Measurements from ENCODE around the gene SDF4. TPM values are rescaled to one million over a fixed set of nuclear protein-coding genes. Genes with fewer than 3 reads are reported as not detected.

Gene SDF4
- total RNA-seq, 1 experiment from 2014 or later: 111 TPM

- no peak for DNase-seq (ENCODE audit: low read depth)
- in situ Hi-C loops (cut with HindIII; ENCODE audit: low pct_unique_long_range_greater_than_20kb, low sequenced_read_pairs): no loop called here
These were observed 13.5 kb upstream of the SDF4 start for GRCh38 chr1:1245178-1245816.

- no peak for DNase-seq (ENCODE audit: low read depth)
- in situ Hi-C loops (cut with HindIII; ENCODE audit: low pct_unique_long_range_greater_than_20kb, low sequenced_read_pairs): no loop called here
These were observed 12.5 kb upstream of the SDF4 start for GRCh38 chr1:1244192-1244811.

- DNase-seq (ENCODE audit: low read depth): no peak
- in situ Hi-C loops (cut with HindIII; ENCODE audit: low pct_unique_long_range_greater_than_20kb, low sequenced_read_pairs): no loop called here
These were observed 12.0 kb upstream of the SDF4 start for GRCh38 chr1:1243807-1244191.

- no peak for DNase-seq (ENCODE audit: low read depth)
- in situ Hi-C loops (cut with HindIII; ENCODE audit: low pct_unique_long_range_greater_than_20kb, low sequenced_read_pairs): no loop called here
These were observed 11.5 kb upstream of the SDF4 start for GRCh38 chr1:1243266-1243660.

- DNase-seq (ENCODE audit: low read depth): no peak
- in situ Hi-C loops (cut with HindIII; ENCODE audit: low pct_unique_long_range_greater_than_20kb, low sequenced_read_pairs): no loop called here
These were observed 10.9 kb upstream of the SDF4 start for GRCh38 chr1:1242461-1243265.

GRCh38 chr1:1241588-1242219 lies 9.9 kb upstream of the SDF4 start:
- no peak for DNase-seq (ENCODE audit: low read depth)
- in situ Hi-C loops (cut with HindIII; ENCODE audit: low pct_unique_long_range_greater_than_20kb, low sequenced_read_pairs): no loop called here

GRCh38 chr1:1240822-1241587 lies 9.2 kb upstream of the SDF4 start:
- no peak for DNase-seq (ENCODE audit: low read depth)
- in situ Hi-C loops (cut with HindIII; ENCODE audit: low pct_unique_long_range_greater_than_20kb, low sequenced_read_pairs): no loop called here

GRCh38 chr1:1240348-1240732 lies 8.5 kb upstream of the SDF4 start:
- no peak for DNase-seq (ENCODE audit: low read depth)
- in situ Hi-C loops (cut with HindIII; ENCODE audit: low pct_unique_long_range_greater_than_20kb, low sequenced_read_pairs): no loop called here

GRCh38 chr1:1239614-1240347 lies 8.0 kb upstream of the SDF4 start:
- DNase-seq (ENCODE audit: low read depth): no peak
- in situ Hi-C loops (cut with HindIII; ENCODE audit: low pct_unique_long_range_greater_than_20kb, low sequenced_read_pairs): no loop called here

- in situ Hi-C loops (cut with HindIII; ENCODE audit: low pct_unique_long_range_greater_than_20kb, low sequenced_read_pairs): no loop called here
- DNase-seq (ENCODE audit: low read depth): no peak
These were observed 7.4 kb upstream of the SDF4 start for GRCh38 chr1:1239227-1239613.

GRCh38 chr1:1238702-1239178 lies 6.9 kb upstream of the SDF4 start:
- no peak for DNase-seq (ENCODE audit: low read depth)
- in situ Hi-C loops (cut with HindIII; ENCODE audit: low pct_unique_long_range_greater_than_20kb, low sequenced_read_pairs): no loop called here

- no peak for DNase-seq (ENCODE audit: low read depth)
- in situ Hi-C loops (cut with HindIII; ENCODE audit: low pct_unique_long_range_greater_than_20kb, low sequenced_read_pairs): no loop called here
These were observed 6.3 kb upstream of the SDF4 start for GRCh38 chr1:1237874-1238701.

GRCh38 chr1:1236945-1237873 lies 5.4 kb upstream of the SDF4 start:
- DNase-seq (ENCODE audit: low read depth): no peak
- in situ Hi-C loops (cut with HindIII; ENCODE audit: low pct_unique_long_range_greater_than_20kb, low sequenced_read_pairs): no loop called here

- in situ Hi-C loops (cut with HindIII; ENCODE audit: low pct_unique_long_range_greater_than_20kb, low sequenced_read_pairs): no loop called here
- DNase-seq (ENCODE audit: low read depth): no peak
These were observed 4.5 kb upstream of the SDF4 start for GRCh38 chr1:1236176-1236763.

- DNase-seq (ENCODE audit: low read depth): no peak
- in situ Hi-C loops (cut with HindIII; ENCODE audit: low pct_unique_long_range_greater_than_20kb, low sequenced_read_pairs): no loop called here
These were observed 3.4 kb upstream of the SDF4 start for GRCh38 chr1:1235016-1235744.
